Endothelial cell of umbilical vein (primary cell): ENCODE data around the gene C16orf74. TPM values are rescaled to one million over a fixed set of nuclear protein-coding genes. Genes with fewer than 3 reads are reported as not detected.

ENCODE experiments used
- BruUV-seq: library from RNA; stranded (reverse); fragments of 400-500 nt; replicated peaks from 2 replicates; lab custom pipeline; 2021; lab: Mats Ljungman, UMichigan
- CTCF ChIA-PET: fragments of 300-600, 350-600 bp; sonication (Branson Sonifier 250); formaldehyde crosslinking; loops from one replicate; lab custom pipeline; 2021; ENCODE audit warnings: antibody characterized with exemption, inconsistent platforms; lab: Charles Lee
- POLR2A ChIA-PET: fragments of 300-600, 350-600 bp; sonication (Branson Sonifier 250); formaldehyde crosslinking; loops from one replicate; lab custom pipeline; 2021; ENCODE audit warnings: antibody characterized with exemption, inconsistent platforms; lab: Charles Lee
- DNase-seq: peaks from one replicate; pipeline ENCODE4 v3.0.0-alpha.2; 2011; ENCODE audit warnings: low read depth, low spot score
- FAIRE-seq: peaks from 2 replicates; lab custom pipeline; 2011; peaks lifted over from hg19 to GRCh38; lab: Jason Lieb, UNC
- H2AFZ ChIP-seq: 2 replicates; pipeline ENCODE4 v1.6.0; 2012; ENCODE audit warnings: low read depth, low read length, control low read depth, inconsistent platforms
- H3K27ac ChIP-seq: 2 replicates; pipeline ENCODE4 v1.5.1; 2011; ENCODE audit warnings: low read depth, mild to moderate bottlenecking, control low read depth, low read length, moderate library complexity; ENCODE audit not compliant: insufficient read depth
- H3K27me3 ChIP-seq, 2 experiments: 2 replicates each; pipeline versions ENCODE4 v1.6.0 to v1.6.1; 2011; ENCODE audit warnings: low read length in 2 of 2, mixed read lengths in 1 of 2; ENCODE audit not compliant: control insufficient read depth in 2 of 2, insufficient read depth in 2 of 2
- H3K36me3 ChIP-seq, 2 experiments: 2 replicates in 1 of 2; 3 replicates in 1 of 2; pipeline ENCODE4 v1.5.1; 2011; ENCODE audit warnings: low read length in 2 of 2, mild to moderate bottlenecking in 1 of 2, moderate library complexity in 1 of 2; ENCODE audit not compliant: control insufficient read depth in 2 of 2, insufficient read depth in 2 of 2; ENCODE audit errors: extremely low read depth in 1 of 2
- H3K4me1 ChIP-seq: 3 replicates; pipeline ENCODE4 v1.5.1; 2011; ENCODE audit warnings: mild to moderate bottlenecking, low read length; ENCODE audit not compliant: control insufficient read depth, insufficient read depth; ENCODE audit errors: extremely low read depth
- H3K4me2 ChIP-seq: 2 replicates; pipeline ENCODE4 v1.6.1; 2011; ENCODE audit warnings: low read length, control low read depth, mixed read lengths; ENCODE audit not compliant: insufficient read depth
- H3K4me3 ChIP-seq, 3 experiments: fragments of 200-600 bp in 1 of 3; sonication (generic), shearing (Covaris generic) in 1 of 3; replicated peaks in 1 of 3; 2 replicates each; pipeline ENCODE4 v1.5.1; 2011 to 2016; ENCODE audit warnings: control low read depth in 3 of 3, low read length in 3 of 3, mild to moderate bottlenecking in 2 of 3, inconsistent platforms in 1 of 3, low read depth in 1 of 3, moderate library complexity in 1 of 3; ENCODE audit not compliant: insufficient read depth in 1 of 3
- H3K79me2 ChIP-seq: 2 replicates; pipeline ENCODE4 v1.6.0; 2012; ENCODE audit warnings: low read length, inconsistent platforms; ENCODE audit not compliant: control insufficient read depth, insufficient read depth
- H3K9ac ChIP-seq: replicated peaks from 2 replicates; pipeline ENCODE3; 2011; ENCODE audit warnings: low read length, control low read depth; ENCODE audit not compliant: insufficient read depth; ENCODE audit errors: extremely low read depth
- H3K9me1 ChIP-seq: replicated peaks from 3 replicates; pipeline ENCODE4 v1.6.0; 2011; ENCODE audit warnings: mild to moderate bottlenecking, low read length; ENCODE audit not compliant: control insufficient read depth, insufficient read depth; ENCODE audit errors: extremely low read depth
- H3K9me3 ChIP-seq: replicated peaks from 2 replicates; pipeline ENCODE4 v1.5.1; 2012; ENCODE audit warnings: low read length, inconsistent platforms; ENCODE audit not compliant: control insufficient read depth, insufficient read depth
- H4K20me1 ChIP-seq: replicated peaks from 2 replicates; pipeline ENCODE3; 2011; ENCODE audit warnings: mild to moderate bottlenecking, low read length; ENCODE audit not compliant: control insufficient read depth, insufficient read depth; ENCODE audit errors: extremely low read depth
- EZH2 ChIP-seq: IDR thresholded peaks from 2 replicates; pipeline ENCODE4 v1.6.1; 2012; ENCODE audit warnings: borderline replicate concordance, low read depth, mild to moderate bottlenecking, moderate library complexity, low read length, inconsistent platforms; ENCODE audit not compliant: severe bottlenecking
- FOS ChIP-seq: IDR thresholded peaks from 2 replicates; pipeline ENCODE4 v1.6.1; 2011; ENCODE audit warnings: mild to moderate bottlenecking, low read length, moderate library complexity, borderline replicate concordance; ENCODE audit not compliant: insufficient read depth
- GATA2 ChIP-seq: IDR thresholded peaks from 2 replicates; pipeline ENCODE4 v1.7.0; 2011; ENCODE audit warnings: low read depth, mild to moderate bottlenecking, moderate library complexity, mixed read lengths, low read length; ENCODE audit not compliant: insufficient read length, insufficient read depth
- JUN ChIP-seq: IDR thresholded peaks from 2 replicates; pipeline ENCODE4 v1.6.1; 2011; ENCODE audit warnings: borderline replicate concordance, low read depth; ENCODE audit not compliant: insufficient read length, insufficient read depth
- MYC ChIP-seq: IDR thresholded peaks from one replicate; pipeline ENCODE4 v1.6.1; 2011; ENCODE audit warnings: mild to moderate bottlenecking, low read depth, low read length
- POLR2A ChIP-seq: IDR thresholded peaks from 2 replicates; pipeline ENCODE4 v1.6.1; 2012; ENCODE audit warnings: low read depth, mild to moderate bottlenecking, control low read depth, low read length
- POLR2AphosphoS5 ChIP-seq: IDR thresholded peaks from 2 replicates; pipeline ENCODE4 v1.6.1; 2012; ENCODE audit warnings: low read depth, mild to moderate bottlenecking, control low read depth, low read length, moderate library complexity; ENCODE audit not compliant: insufficient read depth
- dilution Hi-C: fragments of 300-500 bp; cut with MboI; formaldehyde crosslinking; loops from one replicate; pipeline ENCODE4 v1.15.0; 2019; ENCODE audit warnings: low sequenced_read_pairs; ENCODE audit not compliant: extremely low pct_ligation_motif_present
- intact Hi-C: fragments of 100-400 bp; cut with micrococcal nuclease; formaldehyde crosslinking; loops from one replicate; pipeline ENCODE4 v1.10.0; 2022
- polyA plus RNA-seq, 4 experiments: library from polyadenylated mRNA; depleted of rRNA in 3 of 4; stranded (reverse) in 3 of 4; unstranded in 1 of 4; fragments of >200 nt; gene quantifications; 2 replicates each; pipeline versions ENCODE4 v1.2.1 to v1.2.3, GENCODE V29; 2011 to 2012; ENCODE audit warnings: missing spikeins in 1 of 4
- total RNA-seq: library from RNA; stranded (reverse); gene quantifications from 2 replicates; pipeline ENCODE4 v1.2.3, GENCODE V29; 2021
- TF ChIP-seq, protein P1 (sequence below): IDR thresholded peaks from 2 replicates; pipeline ENCODE4 v1.6.1; 2011; ENCODE audit not compliant: insufficient read depth, insufficient read length
- TF ChIP-seq, protein P2 (sequence below), 2 donors: IDR thresholded peaks; 1 replicate in 1 of 2; 2 replicates in 1 of 2; pipeline ENCODE4 v1.5.1; 2011; ENCODE audit warnings: low read length in 2 of 2, mild to moderate bottlenecking in 2 of 2, moderate library complexity in 2 of 2, control low read depth in 1 of 2, inconsistent platforms in 1 of 2, low read depth in 1 of 2; ENCODE audit not compliant: insufficient read depth in 1 of 2; ENCODE audit errors: extremely low read depth in 1 of 2

C16orf74 gene
- total and polyA plus RNA-seq, 2 donors (not counting 3 experiments of a cell fraction or from before 2014, with no cell fraction given): 12.1 to 38.7 TPM

DNA sequence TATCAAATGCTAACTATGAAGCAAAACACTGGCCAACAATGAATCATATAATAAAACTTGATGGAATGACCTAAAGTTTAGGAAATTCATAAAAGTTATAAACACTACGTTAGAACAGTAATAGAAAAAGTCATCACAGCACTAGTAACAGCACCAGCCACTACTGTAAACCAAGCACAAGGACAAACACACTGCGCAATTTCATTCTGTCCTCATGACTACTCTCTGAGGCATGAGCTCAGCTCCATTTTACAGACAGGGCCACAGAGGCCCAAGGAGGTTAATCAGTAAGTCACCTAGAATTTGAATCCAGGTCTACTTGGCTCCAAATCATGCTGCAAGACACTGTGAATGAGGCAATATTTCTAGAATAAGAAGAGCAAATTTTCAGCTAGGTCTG lies 35.0 kb upstream of the C16orf74 start:
- no peak for DNase-seq
- CTCF ChIA-PET: no interaction called here
- Histone ChIP-seq H3K79me2 (peaks cover 52% of the 10 kb centered on the region), H3K4me3 (no peak overlapping the region), H3K27ac (no peak overlapping the region), H3K9ac (no peak overlapping the region), H3K4me2 (no peak overlapping the region), H2AFZ (no peak overlapping the region), H3K36me3 (peaks cover 8 to 28% of the 10 kb centered on the region in 2 experiments), H3K9me3 (no peaks in the 10 kb centered on the region), H3K4me1 (peaks cover 8% of the 10 kb centered on the region), H3K27me3 (no peaks in the 10 kb centered on the region), H4K20me1 (no peaks in the 10 kb centered on the region), H3K9me1 (no peaks in the 10 kb centered on the region)
- intact Hi-C loops: no loop called here
- FAIRE-seq: no peak
- TF ChIP-seq GATA2: no peak
- no peak for TF ChIP-seq MYC
- TF ChIP-seq POLR2AphosphoS5: no peak
- no peak for TF ChIP-seq EZH2
- TF ChIP-seq, protein P1, sequence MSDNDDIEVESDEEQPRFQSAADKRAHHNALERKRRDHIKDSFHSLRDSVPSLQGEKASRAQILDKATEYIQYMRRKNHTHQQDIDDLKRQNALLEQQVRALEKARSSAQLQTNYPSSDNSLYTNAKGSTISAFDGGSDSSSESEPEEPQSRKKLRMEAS: no peak
- TF ChIP-seq JUN: no peak
- TF ChIP-seq, protein P2, sequence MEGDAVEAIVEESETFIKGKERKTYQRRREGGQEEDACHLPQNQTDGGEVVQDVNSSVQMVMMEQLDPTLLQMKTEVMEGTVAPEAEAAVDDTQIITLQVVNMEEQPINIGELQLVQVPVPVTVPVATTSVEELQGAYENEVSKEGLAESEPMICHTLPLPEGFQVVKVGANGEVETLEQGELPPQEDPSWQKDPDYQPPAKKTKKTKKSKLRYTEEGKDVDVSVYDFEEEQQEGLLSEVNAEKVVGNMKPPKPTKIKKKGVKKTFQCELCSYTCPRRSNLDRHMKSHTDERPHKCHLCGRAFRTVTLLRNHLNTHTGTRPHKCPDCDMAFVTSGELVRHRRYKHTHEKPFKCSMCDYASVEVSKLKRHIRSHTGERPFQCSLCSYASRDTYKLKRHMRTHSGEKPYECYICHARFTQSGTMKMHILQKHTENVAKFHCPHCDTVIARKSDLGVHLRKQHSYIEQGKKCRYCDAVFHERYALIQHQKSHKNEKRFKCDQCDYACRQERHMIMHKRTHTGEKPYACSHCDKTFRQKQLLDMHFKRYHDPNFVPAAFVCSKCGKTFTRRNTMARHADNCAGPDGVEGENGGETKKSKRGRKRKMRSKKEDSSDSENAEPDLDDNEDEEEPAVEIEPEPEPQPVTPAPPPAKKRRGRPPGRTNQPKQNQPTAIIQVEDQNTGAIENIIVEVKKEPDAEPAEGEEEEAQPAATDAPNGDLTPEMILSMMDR (IDR thresholded peaks at IDR 0.05; ENCODE audit: extremely low read depth in 1 of 2, insufficient read depth in 1 of 2, low read depth in 1 of 2, low read length in 2 of 2): no peak
- TF ChIP-seq POLR2A: no peak
- no peak for TF ChIP-seq FOS
- POLR2A ChIA-PET: no interaction called here
- dilution Hi-C loops: no loop called here
- no TSS peak for BruUV-seq
